SK-N-SH (cell line): ENCODE measurements around the gene ARMH3. TPM values are rescaled to one million over a fixed set of nuclear protein-coding genes. Genes with fewer than 3 reads are reported as not detected.

ENCODE experiments used
- CTCF ChIA-PET: fragments of 300-600, 350-600 bp; formaldehyde crosslinking; extraction: SDS; loops from one replicate; lab custom pipeline; 2021; lab: Yijun Ruan, JAX
- POLR2A ChIA-PET: fragments of 350-600 bp; sonication (Branson Sonifier 250); formaldehyde crosslinking; extraction: SDS; loops from one replicate; lab custom pipeline; 2020; ENCODE audit warnings: antibody characterized with exemption, inconsistent platforms; lab: Yijun Ruan, JAX
- DNase-seq: peaks from one replicate; pipeline ENCODE4 v3.0.0; 2012
- H2AFZ ChIP-seq: fragments of 200-600 bp; sonication (generic); 2 replicates; pipeline ENCODE4 v1.8.1; 2016; ENCODE audit warnings: antibody characterized with exemption, mild to moderate bottlenecking, low read depth
- H3F3A ChIP-seq: fragments of 200-600 bp; sonication (generic); replicated peaks from 2 replicates; pipeline ENCODE3; 2016; ENCODE audit warnings: antibody characterized with exemption, mild to moderate bottlenecking; ENCODE audit not compliant: insufficient read depth
- H3K27ac ChIP-seq, 2 experiments: fragments of 200-500 bp in 1 of 2; fragments of 200-600 bp in 1 of 2; sonication (Bioruptor generic) in 1 of 2; sonication (generic), shearing (Covaris generic) in 1 of 2; 2 replicates each; pipeline versions ENCODE4 v1.5.1 to v1.6.1; 2014 to 2016; ENCODE audit warnings: low read depth in 2 of 2, inconsistent platforms in 1 of 2, low read length in 1 of 2, mild to moderate bottlenecking in 1 of 2, mixed read lengths in 1 of 2
- H3K27me3 ChIP-seq: fragments of 200-600 bp; sonication (generic), shearing (Covaris generic); 2 replicates; pipeline ENCODE4 v1.6.1; 2016; ENCODE audit warnings: mixed run types; ENCODE audit not compliant: insufficient read depth
- H3K36me3 ChIP-seq, 2 experiments: fragments of 200-500 bp in 1 of 2; fragments of 200-600 bp in 1 of 2; sonication (Bioruptor generic) in 1 of 2; sonication (generic) in 1 of 2; replicated peaks in 1 of 2; 2 replicates each; pipeline versions ENCODE3 to v1.5.1; 2014 to 2016; ENCODE audit warnings: low read length in 1 of 2, mild to moderate bottlenecking in 1 of 2; ENCODE audit not compliant: insufficient read depth in 2 of 2, control insufficient read depth in 1 of 2
- H3K4me1 ChIP-seq, 2 experiments: fragments of 200-500 bp in 1 of 2; fragments of 200-600 bp in 1 of 2; sonication (Bioruptor generic) in 1 of 2; sonication (generic), shearing (Covaris generic) in 1 of 2; 2 replicates each; pipeline versions ENCODE4 v1.5.1 to v1.6.1; 2014 to 2016; ENCODE audit warnings: low read depth in 1 of 2, low read length in 1 of 2, mixed run types in 1 of 2; ENCODE audit not compliant: insufficient read depth in 2 of 2, control insufficient read depth in 1 of 2
- H3K4me2 ChIP-seq: fragments of 200-600 bp; sonication (generic), shearing (Covaris generic); 2 replicates; pipeline ENCODE4 v1.6.1; 2017; ENCODE audit warnings: mixed run types
- H3K4me3 ChIP-seq, 2 experiments: fragments of 200-500 bp in 1 of 2; fragments of 200-600 bp in 1 of 2; sonication (Bioruptor generic) in 1 of 2; sonication (generic), shearing (Covaris generic) in 1 of 2; 2 replicates each; pipeline versions ENCODE4 v1.5.1 to v1.8.1; 2014 to 2016; ENCODE audit warnings: low read depth in 2 of 2, inconsistent platforms in 1 of 2, low read length in 1 of 2, mild to moderate bottlenecking in 1 of 2, mixed read lengths in 1 of 2, moderate library complexity in 1 of 2
- H3K79me2 ChIP-seq: fragments of 200-600 bp; sonication (generic); 2 replicates; pipeline ENCODE4 v1.8.1; 2017; ENCODE audit warnings: mild to moderate bottlenecking; ENCODE audit not compliant: insufficient read depth
- H3K9ac ChIP-seq: fragments of 200-600 bp; sonication (generic); 2 replicates; pipeline ENCODE4 v1.6.1; 2017; ENCODE audit warnings: mixed run types
- H3K9me2 ChIP-seq: fragments of 200-600 bp; sonication (generic); 2 replicates; pipeline ENCODE4 v1.6.1; 2017; ENCODE audit warnings: mixed run types
- H3K9me3 ChIP-seq: fragments of 200-600 bp; sonication (generic); 2 replicates; pipeline ENCODE4 v1.6.1; 2017; ENCODE audit warnings: mixed run types, mild to moderate bottlenecking, moderate library complexity
- H4K20me1 ChIP-seq: fragments of 200-600 bp; sonication (generic); 2 replicates; pipeline ENCODE4 v1.6.1; 2017; ENCODE audit warnings: mild to moderate bottlenecking, mixed run types; ENCODE audit not compliant: insufficient read depth
- GATA2 ChIP-seq: sonication (generic); formaldehyde crosslinking; IDR thresholded peaks from 2 replicates; pipeline ENCODE4 v1.5.0; 2020; ENCODE audit warnings: mild to moderate bottlenecking, missing genetic modification reagents
- RAD21 ChIP-seq: IDR thresholded peaks from 2 replicates; pipeline ENCODE4 v1.6.1; 2012; ENCODE audit warnings: mild to moderate bottlenecking, low read length
- RCOR1 ChIP-seq: fragments of 150-350 bp; IDR thresholded peaks from 2 replicates; pipeline ENCODE4 v1.6.1; 2017; ENCODE audit warnings: antibody characterized with exemption, low read length
- RXRA ChIP-seq: IDR thresholded peaks from 2 replicates; pipeline ENCODE4 v1.4.0; 2012; ENCODE audit warnings: low read depth, mild to moderate bottlenecking, borderline replicate concordance
- SIN3A ChIP-seq: IDR thresholded peaks from 2 replicates; pipeline ENCODE4 v1.6.1; 2012; ENCODE audit warnings: low read depth, mild to moderate bottlenecking, low read length, moderate library complexity, borderline replicate concordance
- SMC3 ChIP-seq: IDR thresholded peaks from 2 replicates; pipeline ENCODE4 v1.6.1; 2012; ENCODE audit warnings: low read depth, low read length, improper control_type of control experiment
- TCF12 ChIP-seq: IDR thresholded peaks from 2 replicates; pipeline ENCODE4 v1.4.0; 2012
- TEAD4 ChIP-seq: IDR thresholded peaks from 2 replicates; pipeline ENCODE4 v1.4.0; 2012; ENCODE audit warnings: mild to moderate bottlenecking, borderline replicate concordance; ENCODE audit not compliant: insufficient read depth
- WGBS: methylation state at CpG from one replicate; pipeline ENCODE4 v1.1.6; 2017; ENCODE audit warnings: low lambda C conversion rate; 5-methylcytosine and 5-hydroxymethylcytosine counted together
- polyA plus RNA-seq, 3 experiments: library from polyadenylated mRNA; depleted of rRNA; stranded (reverse); fragments of >200 nt; gene quantifications; 2 replicates each; pipeline ENCODE4 v1.2.3, GENCODE V29; 2012
- TF ChIP-seq, protein P1 (sequence below): fragments of 200-600 bp; sonication (generic); IDR thresholded peaks from 2 replicates; pipeline ENCODE4 v1.6.1; 2017; ENCODE audit warnings: antibody characterized with exemption, mild to moderate bottlenecking, moderate library complexity
- TF ChIP-seq, protein P2 (sequence below): fragments of 150-350 bp; IDR thresholded peaks from 2 replicates; pipeline ENCODE4 v1.6.1; 2016; ENCODE audit warnings: mild to moderate bottlenecking, low read depth, low read length

Gene ARMH3
- polyA plus RNA-seq, 1 of the 3 experiments (the other 2 are of a cell fraction): 12.1 TPM

DNA sequence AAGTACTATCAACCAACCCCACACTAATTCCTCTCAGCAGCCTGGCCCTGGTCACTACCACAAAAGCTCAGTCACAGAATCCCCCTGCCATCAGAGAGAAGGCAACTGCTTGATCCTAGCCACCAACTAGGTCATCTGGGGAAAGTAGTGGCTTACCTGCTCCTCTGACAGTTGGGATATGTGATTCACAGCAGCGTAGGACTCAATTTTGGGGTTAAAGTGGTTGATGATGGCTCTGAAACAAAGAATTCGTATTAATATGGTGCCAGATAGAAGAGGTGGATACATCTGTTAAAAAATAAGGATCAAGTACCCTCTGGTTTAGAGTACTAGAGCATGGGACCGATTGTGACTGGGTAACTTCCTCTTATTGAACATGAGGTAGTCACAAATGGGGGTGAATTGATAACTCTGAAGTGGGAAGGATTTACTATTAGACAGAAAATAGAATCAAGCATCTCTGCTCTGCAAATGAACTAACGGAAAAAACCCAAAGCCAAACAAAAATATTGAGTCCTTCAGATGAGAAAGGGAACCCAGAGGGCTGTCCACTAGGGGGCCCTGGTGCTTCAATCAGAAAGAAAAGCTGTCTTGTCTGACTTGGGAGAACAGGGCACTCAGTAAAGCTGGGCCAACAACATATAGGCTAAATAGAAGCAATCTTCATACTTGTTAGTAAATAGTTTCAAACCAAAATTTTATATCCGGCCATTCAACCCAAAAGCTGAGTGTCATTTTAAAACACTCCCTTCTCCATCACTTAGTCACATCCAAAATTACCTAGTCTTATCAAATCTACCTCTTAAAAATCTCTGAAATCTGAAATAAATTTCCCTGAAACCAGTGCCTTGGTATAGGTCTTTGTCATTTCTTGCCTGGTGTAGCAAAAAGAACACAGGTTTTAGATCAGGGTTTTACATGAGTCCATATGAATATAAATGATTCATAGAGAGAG, 166.4 kb downstream of the ARMH3 start:
- Histone ChIP-seq H3F3A (peaks cover 15% of the 10 kb centered on the region), H3K4me2 (no peak overlapping the region), H3K27me3 (no peaks in the 10 kb centered on the region), H3K9ac (no peak overlapping the region), H3K9me3 (no peaks in the 10 kb centered on the region), H3K9me2 (no peaks in the 10 kb centered on the region), H2AFZ (no peak overlapping the region), H3K36me3 (no peaks in the 10 kb centered on the region), H3K27ac (no peak overlapping the region), H4K20me1 (no peaks in the 10 kb centered on the region), H3K79me2 (no peaks in the 10 kb centered on the region), H3K4me3 (no peak overlapping the region; a peak in 1 of 4 replicates), H3K4me1 (peaks cover 0 to 2% of the 10 kb centered on the region in 2 experiments; a peak in 1 of 4 replicates)
- ChIA-PET POLR2A (no interaction called here), CTCF (interaction anchor here (0.6 to 13.0 kb wide), 57 partner anchors 11 to 246 kb away, joined by 3 to 120 read pairs (median 4); partner anchors contain the start of genes HPS6 and KCNIP2)
- DNase-seq: peak; percentile 66
- TF ChIP-seq, protein P1, sequence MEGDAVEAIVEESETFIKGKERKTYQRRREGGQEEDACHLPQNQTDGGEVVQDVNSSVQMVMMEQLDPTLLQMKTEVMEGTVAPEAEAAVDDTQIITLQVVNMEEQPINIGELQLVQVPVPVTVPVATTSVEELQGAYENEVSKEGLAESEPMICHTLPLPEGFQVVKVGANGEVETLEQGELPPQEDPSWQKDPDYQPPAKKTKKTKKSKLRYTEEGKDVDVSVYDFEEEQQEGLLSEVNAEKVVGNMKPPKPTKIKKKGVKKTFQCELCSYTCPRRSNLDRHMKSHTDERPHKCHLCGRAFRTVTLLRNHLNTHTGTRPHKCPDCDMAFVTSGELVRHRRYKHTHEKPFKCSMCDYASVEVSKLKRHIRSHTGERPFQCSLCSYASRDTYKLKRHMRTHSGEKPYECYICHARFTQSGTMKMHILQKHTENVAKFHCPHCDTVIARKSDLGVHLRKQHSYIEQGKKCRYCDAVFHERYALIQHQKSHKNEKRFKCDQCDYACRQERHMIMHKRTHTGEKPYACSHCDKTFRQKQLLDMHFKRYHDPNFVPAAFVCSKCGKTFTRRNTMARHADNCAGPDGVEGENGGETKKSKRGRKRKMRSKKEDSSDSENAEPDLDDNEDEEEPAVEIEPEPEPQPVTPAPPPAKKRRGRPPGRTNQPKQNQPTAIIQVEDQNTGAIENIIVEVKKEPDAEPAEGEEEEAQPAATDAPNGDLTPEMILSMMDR: peak; percentile 97
- no peak; the same call in 1 of the 2 replicates for TF ChIP-seq RXRA
- TF ChIP-seq GATA2 (CRISPR knock-in tag): no peak
- TF ChIP-seq RAD21: peak; percentile 86
- TF ChIP-seq TCF12: no peak
- peak; percentile 79 for TF ChIP-seq SMC3
- WGBS: 51% methylated on average over 5 of the region's 5 CpGs

DNA sequence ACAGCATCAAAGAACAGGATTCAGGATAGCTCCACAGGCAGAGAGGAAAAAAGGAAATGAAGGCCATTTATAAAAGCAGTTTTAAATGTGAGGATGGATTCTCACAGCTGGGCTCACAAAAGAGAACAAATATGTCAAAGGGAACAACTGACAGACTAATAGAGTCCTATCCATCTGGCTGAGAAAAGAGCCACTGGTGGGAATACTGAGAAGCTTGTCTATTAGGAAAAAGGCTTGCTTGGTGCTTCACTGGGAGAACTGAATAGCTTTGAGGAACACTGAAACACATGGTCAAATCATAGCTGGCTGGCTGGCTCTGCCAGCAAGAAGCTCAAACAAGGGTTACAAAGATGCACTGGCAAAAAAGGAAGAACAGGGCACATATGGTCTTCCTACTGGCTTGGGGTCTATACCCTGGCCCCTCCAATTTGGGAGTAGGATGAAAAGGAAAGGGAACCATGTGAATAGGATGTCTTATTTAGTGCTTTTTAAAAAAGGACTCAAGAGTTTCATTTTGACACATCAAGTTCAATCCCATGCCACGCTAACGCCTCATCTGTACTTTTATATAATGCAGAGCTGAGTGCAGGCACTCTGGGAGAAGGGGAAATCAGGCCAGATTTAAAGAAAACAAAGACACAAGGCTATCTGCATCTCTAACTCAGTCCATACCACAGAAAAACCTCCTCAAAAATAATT, 167.6 kb downstream of the ARMH3 start:
- Histone ChIP-seq H3F3A (peaks cover 15% of the 10 kb centered on the region), H3K4me1 (no peaks in the 10 kb centered on the region), H3K9me3 (no peaks in the 10 kb centered on the region), H3K27ac (no peak overlapping the region), H3K4me2 (no peak overlapping the region), H3K79me2 (no peaks in the 10 kb centered on the region), H3K9me2 (no peaks in the 10 kb centered on the region), H3K36me3 (no peaks in the 10 kb centered on the region), H2AFZ (no peak overlapping the region), H3K27me3 (no peaks in the 10 kb centered on the region), H3K9ac (no peak overlapping the region), H4K20me1 (no peaks in the 10 kb centered on the region), H3K4me3 (no peak overlapping the region)
- CTCF ChIA-PET: interaction anchor here (0.7 to 13.0 kb wide), 25 partner anchors 9 to 184 kb away, joined by 3 to 120 read pairs (median 7); partner anchors contain the start of genes HPS6 and KCNIP2
- DNase-seq: no peak
- no peak for TF ChIP-seq GATA2 (CRISPR knock-in tag)
- no peak for TF ChIP-seq TCF12
- no peak for TF ChIP-seq SIN3A
- TF ChIP-seq, protein P2, sequence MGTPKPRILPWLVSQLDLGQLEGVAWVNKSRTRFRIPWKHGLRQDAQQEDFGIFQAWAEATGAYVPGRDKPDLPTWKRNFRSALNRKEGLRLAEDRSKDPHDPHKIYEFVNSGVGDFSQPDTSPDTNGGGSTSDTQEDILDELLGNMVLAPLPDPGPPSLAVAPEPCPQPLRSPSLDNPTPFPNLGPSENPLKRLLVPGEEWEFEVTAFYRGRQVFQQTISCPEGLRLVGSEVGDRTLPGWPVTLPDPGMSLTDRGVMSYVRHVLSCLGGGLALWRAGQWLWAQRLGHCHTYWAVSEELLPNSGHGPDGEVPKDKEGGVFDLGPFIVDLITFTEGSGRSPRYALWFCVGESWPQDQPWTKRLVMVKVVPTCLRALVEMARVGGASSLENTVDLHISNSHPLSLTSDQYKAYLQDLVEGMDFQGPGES: no peak
- no peak for TF ChIP-seq TEAD4
- TF ChIP-seq RCOR1: no peak
- 93% methylated on average over 2 of the region's 2 CpGs for WGBS
- POLR2A ChIA-PET: no interaction called here
